GM19467 (cell line): ENCODE results near the gene VWA5B2.

Source experiments
- ATAC-seq: cut with Tn5 transposase; IDR thresholded peaks from one replicate; pipeline ENCODE4 v1.9.1; 2021; ENCODE audit warnings: mild to moderate bottlenecking, moderate library complexity; ENCODE audit not compliant: unreplicated experiment

Gene VWA5B2

DNA sequence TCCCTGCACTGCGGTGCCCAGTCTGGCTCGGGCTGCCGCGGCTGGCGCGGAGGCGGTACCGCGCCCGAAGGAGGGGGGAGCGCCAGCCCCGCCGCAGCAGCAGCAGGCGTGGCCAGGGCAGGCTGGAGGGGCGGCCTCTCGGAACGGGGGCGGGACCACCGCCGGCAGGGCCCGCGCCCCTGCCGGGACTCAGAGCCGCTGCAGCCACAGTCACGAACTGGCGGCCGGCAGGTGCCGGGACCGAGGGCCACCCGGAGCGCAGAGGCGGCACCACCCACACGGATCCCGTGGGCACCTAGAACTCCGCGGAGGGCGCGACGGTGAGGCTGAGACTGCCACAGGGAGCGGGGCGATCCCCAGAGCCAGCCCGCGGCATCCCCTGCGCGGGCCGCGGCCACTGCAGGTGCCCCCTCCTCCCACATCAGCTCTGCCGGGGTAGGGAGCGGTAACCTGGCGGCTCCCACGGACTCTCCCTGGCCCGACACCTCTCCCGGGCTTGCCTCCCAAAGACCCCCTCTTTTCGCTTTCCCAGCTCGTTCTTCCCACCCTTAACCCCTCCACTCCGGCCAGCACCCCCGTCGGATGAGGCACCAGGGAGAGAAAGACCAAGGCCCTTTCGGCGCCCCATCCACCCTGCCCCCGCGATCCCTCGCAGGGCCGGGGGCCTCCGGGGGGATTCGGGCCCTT lies at the start of gene VWA5B2:
TSS of gene VWA5B2 (plus strand) at position 192 of the 687 bp plus-strand sequence. CDS start 944 bp downstream, outside the sequence.
- peak; percentile 82 for ATAC-seq

DNA sequence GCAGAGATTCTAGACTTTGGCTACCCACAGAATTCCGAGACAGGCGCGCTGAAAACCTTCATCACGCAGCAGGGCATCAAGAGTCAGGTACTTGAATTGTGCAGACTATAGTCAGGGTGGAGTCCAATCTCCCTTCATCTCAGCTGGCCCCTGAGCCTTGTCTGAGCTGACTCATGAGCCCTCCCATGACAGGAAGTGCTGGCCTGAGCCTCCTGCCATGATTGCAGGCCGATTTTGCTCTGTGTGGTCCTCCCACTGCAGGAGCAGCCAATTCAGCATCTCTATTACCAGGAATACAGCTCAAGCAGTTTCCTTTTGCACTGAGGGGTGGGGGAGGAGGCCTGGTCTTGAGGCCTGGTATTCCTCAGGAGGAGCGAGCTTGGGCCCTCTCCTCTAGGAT lies 49.2 kb upstream of the VWA5B2 start:
- ATAC-seq = no peak

DNA sequence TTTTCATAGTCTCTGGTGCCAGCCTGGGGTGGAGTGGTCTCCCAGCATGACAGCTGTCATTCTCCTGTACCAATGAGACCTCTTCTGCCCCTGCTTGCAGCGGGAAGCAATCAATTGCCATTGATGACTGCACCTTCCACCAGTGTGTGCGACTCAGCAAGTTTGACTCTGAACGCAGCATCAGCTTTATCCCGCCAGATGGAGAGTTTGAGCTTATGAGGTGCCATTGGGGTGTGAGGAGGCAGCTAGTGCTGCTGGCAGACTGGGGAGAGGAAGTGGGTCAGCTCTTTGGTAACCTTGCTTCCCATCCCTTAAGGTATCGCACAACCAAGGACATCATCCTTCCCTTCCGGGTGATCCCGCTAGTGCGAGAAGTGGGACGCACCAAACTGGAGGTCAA lies 47.8 kb upstream of the VWA5B2 start:
- ATAC-seq = no peak

DNA sequence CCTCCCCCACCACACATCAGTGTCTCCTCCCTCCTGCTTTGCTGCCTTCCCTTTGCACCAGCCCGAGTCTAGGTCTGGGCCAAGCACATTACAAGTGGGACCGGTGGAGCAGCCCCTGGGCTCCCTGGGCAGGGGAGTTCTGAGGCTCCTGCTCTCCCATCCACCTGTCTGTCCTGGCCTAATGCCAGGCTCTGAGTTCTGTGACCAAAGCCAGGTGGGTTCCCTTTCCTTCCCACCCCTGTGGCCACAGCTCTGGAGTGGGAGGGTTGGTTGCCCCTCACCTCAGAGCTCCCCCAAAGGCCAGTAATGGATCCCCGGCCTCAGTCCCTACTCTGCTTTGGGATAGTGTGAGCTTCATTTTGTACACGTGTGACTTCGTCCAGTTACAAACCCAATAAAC lies 45.7 kb upstream of the VWA5B2 start:
- no peak for ATAC-seq

DNA sequence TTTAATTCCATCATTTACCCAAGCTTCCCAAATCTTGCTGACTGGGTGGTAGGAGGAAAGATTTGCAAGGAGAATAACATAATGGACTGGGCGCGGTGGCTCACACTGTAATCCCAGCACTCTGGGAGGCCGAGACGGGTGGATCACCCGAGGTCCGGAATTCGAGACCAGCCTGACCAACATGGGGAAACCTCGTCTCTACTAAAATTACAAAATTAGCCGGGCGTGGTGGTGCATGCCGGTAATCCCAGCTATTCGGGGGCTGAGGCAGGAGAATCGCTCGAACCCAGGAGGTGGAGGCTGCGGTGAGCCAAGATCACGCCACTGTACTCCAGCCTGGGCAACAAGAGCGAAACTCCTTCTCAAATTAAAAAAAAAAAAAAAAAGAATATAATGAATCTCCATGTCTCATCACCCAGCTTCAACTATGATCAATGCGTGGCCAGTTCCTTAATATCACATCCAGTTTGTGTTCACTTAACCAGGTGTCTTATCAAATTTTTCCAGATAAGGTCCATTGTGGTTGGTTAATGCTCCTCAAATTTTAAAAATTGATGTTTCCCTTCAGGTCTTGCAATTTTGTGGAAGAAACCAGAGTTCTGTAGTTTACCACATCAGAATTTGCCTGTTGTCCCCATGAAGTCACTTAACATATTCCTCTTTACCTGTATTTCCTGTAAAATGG lies 44.7 kb upstream of the VWA5B2 start:
- ATAC-seq = no peak

DNA sequence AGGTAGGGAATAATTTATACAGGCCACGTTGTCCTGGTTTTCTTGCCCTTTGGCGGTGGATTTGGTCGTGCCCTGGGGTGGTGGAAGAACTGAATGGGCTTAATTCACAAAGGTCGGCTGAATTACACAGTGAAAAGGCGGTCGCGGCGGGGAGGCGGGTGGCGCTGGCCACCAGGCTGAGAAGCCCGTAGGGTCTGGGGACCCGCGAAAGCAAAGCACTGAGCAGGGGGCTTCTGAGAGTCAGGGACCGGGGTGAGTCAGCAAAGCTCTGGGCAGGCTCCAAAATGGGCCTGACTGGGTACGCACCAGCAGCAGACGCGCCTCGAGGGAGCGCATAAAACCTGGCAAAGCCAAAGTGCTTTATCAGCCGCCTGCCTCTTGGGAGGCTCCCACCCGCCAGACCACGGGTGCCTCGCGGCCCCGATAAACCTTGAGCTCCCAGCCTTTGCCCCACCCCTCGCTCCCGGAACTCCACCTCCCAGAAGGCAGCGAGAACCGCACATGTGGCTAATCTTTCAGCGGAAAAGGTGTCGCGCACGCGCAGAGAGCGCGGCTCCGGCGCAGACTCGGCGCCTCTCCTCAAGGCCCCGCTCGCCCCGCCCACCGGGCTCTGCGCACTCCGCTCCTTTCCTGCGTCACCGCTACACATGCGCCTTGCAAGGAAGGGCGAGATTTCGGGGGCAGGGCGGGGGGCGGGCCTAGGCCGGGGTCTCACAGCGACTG lies 43.8 kb upstream of the VWA5B2 start:
- ATAC-seq = peak; percentile 89

DNA sequence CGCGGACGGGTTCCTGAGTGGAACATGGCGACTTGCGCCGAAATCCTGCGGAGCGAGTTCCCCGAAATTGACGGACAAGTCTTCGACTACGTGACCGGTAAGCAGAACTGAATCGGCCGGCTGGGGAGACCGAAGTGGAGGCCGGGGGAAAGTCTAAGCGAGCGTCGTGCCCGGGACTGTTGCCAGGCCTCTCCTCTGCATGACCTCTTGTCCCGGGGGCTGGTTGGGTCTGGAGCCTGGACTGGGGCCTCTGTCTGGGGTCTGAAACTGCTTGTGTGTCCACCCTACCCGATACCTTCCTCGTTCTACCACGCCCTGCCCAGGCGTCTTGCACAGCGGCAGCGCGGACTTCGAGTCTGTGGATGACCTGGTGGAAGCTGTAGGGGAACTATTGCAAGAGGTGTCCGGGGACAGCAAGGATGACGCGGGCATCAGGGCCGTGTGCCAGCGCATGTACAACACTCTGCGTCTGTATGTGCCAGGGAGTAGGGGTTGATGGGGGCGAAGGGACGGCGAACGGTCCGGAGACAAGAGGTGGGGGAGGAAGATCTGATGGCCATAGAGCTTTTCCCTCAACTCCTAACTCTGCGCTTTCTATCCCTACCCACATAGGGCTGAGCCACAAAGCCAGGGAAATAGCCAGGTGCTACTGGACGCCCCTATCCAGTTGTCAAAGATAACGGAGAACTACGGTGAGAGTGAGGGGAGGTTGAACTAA lies 43.0 kb upstream of the VWA5B2 start, which contains the start of gene ABCF3:
TSS of gene ABCF3 (plus strand) at position 16 of the 718 bp plus-strand sequence. CDS start at position 25, 9 bp downstream.
- ATAC-seq = peak; percentile 16

DNA sequence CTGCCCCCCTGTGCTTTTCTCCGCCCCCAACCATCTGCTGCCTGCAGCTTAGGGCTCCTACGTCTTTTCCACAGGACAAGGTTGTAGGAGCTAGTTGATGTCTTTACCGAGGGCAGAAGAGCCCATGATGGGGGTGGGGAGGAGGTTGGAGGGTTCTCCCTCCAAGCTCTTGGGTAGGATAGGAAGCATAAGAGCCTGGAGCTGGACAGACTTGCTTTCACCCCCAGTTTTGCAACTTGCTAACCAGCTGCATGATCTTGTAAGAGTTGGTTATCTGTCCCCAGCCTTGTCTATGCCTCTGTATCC lies 42.5 kb upstream of the VWA5B2 start:
- ATAC-seq = no peak

DNA sequence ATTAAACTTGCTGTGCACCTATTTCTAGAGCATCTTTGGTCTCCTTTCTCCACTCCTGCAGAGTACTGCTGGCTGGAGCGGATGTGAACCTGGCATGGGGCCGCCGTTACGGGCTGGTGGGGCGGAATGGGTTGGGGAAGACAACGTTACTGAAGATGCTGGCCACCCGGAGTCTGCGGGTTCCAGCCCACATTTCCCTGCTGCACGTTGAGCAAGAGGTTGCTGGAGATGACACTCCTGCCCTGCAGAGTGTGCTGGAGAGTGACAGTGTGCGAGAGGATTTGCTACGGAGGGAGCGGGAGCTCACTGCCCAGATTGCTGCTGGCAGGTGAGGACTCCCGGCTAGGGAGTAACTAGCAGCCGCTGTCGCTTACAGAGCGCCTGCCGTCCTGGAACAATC lies 41.3 kb upstream of the VWA5B2 start:
- no peak for ATAC-seq

DNA sequence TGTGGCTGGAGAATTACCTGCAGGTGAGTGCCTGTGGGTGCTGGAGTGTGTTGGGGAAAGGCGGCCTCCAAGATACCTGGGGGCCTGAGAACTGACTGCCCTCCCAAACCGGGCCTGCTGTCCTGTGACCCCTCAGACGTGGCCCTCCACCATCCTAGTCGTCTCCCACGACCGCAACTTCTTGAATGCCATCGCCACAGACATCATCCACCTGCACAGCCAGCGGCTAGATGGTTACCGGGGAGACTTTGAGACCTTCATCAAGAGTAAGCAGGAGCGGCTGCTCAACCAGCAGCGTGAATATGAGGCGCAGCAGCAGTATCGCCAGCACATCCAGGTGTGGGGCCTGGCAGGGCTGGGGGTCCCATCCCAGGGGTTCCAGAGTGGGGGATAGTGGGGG lies 40.0 kb upstream of the VWA5B2 start:
- no peak for ATAC-seq

DNA sequence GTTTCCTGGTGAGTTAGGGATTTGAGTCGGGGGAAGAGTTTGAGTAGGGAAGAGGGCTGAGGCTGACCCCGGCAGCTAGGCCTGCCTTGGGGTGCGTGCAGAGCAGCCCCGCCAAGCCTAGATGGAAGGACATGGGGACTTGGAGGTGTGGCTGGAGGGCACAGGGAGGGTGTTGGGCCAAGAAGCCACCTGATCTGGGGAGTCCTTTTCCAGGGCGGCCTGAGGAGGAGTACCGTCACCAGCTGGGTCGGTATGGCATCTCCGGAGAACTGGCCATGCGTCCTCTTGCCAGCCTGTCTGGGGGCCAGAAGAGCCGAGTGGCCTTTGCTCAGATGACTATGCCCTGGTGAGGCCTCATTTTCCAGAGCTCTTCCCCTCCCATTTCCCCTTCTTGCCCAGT lies 36.5 kb upstream of the VWA5B2 start:
- no peak for ATAC-seq

DNA sequence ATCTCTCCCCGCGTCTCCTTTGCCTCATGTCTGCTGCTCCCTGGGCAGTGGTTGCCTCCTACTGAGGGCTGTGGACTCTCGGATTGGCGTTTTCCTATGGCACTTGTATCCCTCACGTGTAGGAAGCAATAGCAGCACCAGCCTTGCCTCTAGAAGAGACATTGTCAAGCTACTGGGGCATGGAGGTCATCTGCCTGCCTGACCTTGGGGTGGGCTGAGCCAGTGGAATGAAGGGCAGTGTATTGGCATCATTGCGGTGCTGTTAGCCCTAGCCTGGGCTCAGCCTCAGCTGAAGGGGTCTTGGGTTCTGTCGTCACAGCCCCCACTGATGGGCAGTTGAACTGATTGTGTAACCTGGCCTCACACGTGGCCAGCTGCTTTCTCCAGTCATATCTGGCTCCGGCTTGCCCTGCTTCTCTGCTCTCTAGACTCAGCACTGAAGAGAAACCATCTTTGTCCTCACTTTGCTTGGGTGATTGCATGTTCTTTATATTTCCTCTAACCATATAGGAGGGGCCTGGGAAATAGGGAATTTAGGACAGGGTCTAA lies 35.3 kb upstream of the VWA5B2 start:
- ATAC-seq = no peak

DNA sequence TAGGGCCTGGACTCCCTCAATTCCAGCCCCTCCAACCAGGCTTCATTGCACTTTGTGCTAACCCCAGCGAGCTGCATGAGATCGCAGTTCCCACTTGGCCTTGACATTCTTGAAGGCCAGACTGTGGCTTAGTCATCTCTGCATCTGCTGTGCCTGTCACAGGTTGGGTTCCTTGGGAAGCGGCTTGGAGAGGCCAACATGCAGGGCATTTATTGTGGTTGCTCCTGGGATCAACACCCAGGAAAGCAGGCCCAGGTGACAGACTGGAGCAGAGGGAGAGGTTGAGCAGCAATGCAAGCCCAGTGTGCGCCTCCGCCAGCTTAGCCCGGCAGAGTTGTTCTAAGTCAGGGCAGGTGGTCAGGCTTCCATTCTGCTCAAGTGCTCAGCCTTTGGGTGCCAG lies 32.8 kb upstream of the VWA5B2 start:
- no peak for ATAC-seq

DNA sequence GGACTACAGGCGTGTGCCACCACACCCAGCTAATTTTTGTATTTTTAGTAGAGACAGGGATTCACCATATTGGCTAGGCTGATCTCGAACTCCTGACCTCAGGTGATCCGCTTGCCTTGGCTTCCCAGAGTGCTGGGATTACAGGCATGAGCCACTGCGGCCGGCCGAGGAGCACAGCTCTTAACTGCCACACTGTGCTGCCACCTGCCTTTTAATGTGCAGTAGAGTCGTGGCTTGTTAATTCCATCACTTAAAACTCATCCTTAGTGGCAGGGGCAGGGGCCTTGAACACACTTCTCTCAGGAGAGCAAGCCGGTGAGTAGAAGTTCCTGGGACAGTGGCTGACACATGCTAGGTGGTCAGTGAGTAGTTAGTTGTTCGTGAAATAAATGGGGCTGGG lies 30.9 kb upstream of the VWA5B2 start:
- no peak for ATAC-seq

DNA sequence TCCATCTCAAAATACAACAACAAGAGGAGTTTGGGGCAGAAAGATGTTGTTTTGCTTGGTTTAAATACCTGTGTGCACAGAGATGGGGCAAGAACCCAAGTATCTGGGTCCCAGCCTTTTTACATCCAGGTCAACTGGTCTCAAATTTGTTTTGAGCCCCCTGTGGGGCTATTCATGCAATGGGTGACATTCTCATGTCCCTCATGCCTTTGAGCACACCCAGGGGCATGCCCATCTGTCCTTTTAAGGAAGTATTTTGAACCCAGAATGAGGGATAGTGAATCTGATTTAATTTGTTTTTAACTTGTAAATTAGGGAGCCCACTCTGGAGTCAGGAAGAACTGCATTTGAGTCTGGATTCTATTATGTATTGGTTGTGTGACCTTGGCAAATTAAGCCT lies 28.6 kb upstream of the VWA5B2 start:
- ATAC-seq = no peak

DNA sequence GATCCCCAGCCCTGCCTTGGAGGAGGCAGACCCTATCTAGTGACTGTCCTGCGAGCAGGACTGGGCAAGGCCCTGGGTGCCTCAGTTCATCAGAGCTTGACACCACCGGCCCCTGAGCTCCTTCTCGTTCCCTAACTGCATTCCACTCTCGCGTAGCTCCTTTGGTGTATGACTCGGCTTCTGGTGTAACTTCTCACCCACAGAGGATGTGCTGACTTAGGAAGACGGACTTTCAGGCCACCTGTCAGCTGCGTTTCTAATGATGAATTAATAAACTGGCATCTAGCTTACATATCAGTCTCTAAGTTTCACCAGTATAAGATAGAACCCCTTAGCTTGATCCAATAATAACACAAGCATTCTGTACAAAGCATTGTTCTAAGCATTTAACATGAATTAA lies 25.9 kb upstream of the VWA5B2 start:
- ATAC-seq = no peak

DNA sequence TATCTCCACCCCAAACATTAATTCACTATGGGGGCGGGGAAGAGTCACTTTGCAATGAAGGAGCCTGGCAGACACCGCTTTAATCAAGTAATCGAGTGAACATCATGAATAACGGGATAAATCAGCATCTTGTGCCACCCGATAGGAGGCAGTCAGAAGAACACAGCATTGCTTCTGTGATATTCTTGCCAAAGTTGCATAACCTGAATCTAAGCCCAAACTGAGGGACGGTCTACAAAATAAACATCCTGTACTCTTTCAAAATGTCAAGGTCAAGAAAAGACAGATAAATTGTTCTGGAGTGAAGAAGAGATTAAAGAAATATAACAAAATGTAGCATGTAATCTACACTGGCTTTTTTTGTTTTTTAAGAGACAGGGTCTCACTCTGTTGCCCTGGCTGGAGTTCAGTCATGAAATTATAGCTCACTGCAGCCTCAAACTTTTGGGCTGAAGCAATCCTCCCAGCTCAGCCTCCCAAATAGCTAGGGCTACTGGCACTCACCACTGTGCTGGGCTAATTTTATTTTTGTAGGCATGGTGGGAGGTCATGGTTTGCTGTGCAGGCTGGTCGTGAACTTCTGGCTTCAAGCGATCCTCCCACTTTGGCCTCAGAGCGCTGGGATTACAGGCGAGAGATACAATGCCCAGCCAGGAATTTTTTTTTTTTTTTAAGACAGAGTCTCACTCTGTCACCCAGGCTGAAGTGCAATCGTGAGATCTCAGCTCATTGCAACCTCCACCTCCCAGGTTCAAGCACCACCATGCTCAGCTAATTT lies 20.1 kb upstream of the VWA5B2 start:
- ATAC-seq = no peak

DNA sequence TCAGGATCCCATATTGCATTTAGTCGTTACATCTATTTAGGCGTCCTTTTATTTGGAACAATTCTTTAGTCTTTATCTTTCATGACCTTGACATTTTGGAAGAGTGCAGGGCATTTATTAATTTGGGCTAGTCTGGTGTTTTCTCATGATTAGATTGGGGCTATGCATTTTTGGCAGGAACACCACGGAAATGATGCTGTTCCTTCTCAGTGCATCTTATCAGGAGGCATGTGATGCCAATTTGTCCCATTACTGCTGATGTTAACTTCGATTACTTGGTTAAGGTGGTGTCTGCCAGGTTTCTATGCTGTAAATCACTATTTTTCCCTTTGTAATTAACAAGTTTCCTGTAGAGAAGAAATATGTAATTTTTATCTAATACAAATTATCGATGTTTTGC lies 18.1 kb upstream of the VWA5B2 start:
- no peak for ATAC-seq

DNA sequence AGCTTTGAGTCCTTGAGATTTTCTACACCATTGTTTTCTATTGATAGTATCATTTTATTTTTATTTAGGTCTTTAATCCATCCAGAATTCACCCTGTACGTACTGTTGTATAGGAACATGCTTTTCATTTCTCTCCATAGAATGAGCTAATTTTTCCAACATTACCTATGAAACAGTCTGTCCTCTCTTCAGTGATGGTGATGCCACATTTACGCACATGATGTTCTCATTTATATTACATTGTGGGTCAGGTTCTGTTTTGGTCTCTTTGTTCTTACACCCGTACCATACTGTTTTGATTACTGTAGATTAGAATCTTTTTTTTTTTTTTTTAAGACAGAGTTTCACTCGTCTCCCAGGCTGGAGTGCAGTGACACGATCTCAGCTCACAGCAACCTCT lies 17.7 kb upstream of the VWA5B2 start:
- ATAC-seq = no peak

DNA sequence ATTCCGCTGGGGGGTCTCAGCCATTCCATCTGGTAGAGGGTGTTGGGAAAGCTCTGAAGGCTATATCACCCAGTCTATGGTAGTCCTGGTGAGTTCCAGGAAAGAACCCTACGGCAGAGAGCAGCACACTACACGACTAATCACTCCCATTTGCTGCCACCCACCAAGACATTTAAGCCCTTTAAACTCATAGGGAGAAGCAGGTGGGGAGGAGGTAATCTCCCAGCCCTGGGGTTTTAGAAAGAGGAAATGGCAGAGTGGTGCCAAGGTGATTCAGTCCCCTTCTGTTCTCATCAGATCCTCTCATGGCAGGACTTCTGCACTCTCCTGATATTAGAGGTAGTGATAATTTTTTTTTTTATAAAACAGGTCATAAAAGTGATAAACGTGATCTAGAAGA lies 10.6 kb upstream of the VWA5B2 start:
- ATAC-seq = no peak
